ENCODE measurements around the gene PAFAH2. TPM values are rescaled to one million over a fixed set of nuclear protein-coding genes. Genes with fewer than 3 reads are reported as not detected.

PAFAH2 gene
- total and polyA plus RNA-seq, 5 experiments from 2014 or later: 16.4 to 25.5 (median 24.6) TPM

DNA sequence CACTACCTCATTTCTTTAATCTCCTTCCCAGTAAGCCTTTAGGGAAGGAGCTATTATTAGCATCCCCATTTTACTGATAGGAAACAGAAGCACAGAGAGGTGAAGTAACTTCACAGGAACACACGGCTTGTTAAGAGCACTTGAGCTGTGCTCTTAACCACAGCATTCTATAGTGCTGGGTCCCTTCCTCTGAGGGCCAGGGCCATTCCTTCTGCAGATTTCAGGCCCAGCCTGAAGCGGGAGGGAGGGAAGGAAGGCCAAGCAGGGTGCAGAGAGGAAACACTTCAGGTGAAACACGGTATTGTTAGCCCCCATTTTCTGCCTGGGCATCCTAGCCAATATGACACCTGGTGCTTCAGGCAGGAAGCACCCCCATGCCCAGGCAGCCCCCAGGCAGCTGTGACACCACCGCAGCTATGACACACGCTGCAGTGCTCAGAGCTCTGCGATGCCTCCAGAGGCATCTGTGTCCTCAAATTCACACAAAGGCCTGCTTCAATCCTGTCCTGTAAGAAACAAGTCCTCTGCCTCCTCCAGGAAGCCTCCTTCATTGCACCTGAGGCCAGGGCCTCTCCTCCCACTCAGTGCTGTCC is 19.2 kb upstream of the PAFAH2 start:
- Mint-ChIP-seq H3K4me1 (peaks cover 12 to 26% (median 22%) of the 10 kb centered on the region in 4 donors), H3K4me3 (peak overlapping the region in 3 of 10 donors; percentile 10 to 34 (median 29)), H3K27me3 (no peaks in the 10 kb centered on the region), H3K9me3 (no peaks in the 10 kb centered on the region), H3K36me3 (no peaks in the 10 kb centered on the region), H3K27ac (peak overlapping the region; percentile 25 to 89 (median 74))
- ATAC-seq: peak; percentile 96 to 98
- POLR2A ChIA-PET: no interaction called here
- DNase-seq: peak in 8 of 10 donors; percentile 13 to 72 (median 46)

GRCh38 chr1:26016258-26016952 is 18.5 kb upstream of the PAFAH2 start:
- ATAC-seq: peak; percentile 4 to 39
- peak in 1 of 10 donors; percentile 55 for DNase-seq
- no peaks in the 10 kb centered on the region for H3K36me3 Mint-ChIP-seq
- H3K4me1 Mint-ChIP-seq: peaks cover 12 to 26% (median 22%) of the 10 kb centered on the region in 4 donors
- POLR2A ChIA-PET: no interaction called here
- no peaks in the 10 kb centered on the region for H3K27me3 Mint-ChIP-seq
- no peaks in the 10 kb centered on the region for H3K9me3 Mint-ChIP-seq
- peak overlapping the region in 9 of 10 donors; percentile 34 to 89 (median 74) for H3K27ac Mint-ChIP-seq
- H3K4me3 Mint-ChIP-seq: peak overlapping the region in 2 of 10 donors; percentile 10 to 29

DNA sequence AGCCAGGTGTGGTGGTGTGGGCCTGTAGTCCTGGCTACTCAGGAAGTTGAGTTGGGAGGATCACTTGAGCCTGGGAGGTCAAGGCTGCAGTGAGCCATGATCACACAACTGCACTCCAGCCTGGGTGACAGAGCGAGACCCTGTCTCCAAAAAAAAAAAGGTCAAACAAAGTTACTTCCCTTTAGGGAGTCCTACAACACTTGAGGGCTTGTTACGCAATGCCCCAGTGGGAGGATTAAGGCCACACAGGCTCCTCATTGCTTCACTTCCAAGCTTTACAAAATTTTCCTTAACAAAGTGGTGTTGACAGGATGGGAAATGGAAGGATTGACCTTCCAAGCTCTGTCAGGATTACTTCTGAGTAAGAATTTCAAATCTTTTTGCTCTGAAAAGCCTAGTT is 17.5 kb upstream of the PAFAH2 start:
- H3K9me3 Mint-ChIP-seq: no peaks in the 10 kb centered on the region
- no peak overlapping the region for H3K4me3 Mint-ChIP-seq
- POLR2A ChIA-PET: no interaction called here
- H3K27ac Mint-ChIP-seq: no peak overlapping the region
- H3K27me3 Mint-ChIP-seq: no peaks in the 10 kb centered on the region
- DNase-seq (peak in 1 of 10 donors; percentile 19), ATAC-seq (no peak)
- no peaks in the 10 kb centered on the region for H3K36me3 Mint-ChIP-seq
- H3K4me1 Mint-ChIP-seq: peaks cover 12 to 26% (median 22%) of the 10 kb centered on the region in 4 donors

GRCh38 chr1:26014179-26014578 is 16.3 kb upstream of the PAFAH2 start:
- DNase-seq: no peak
- H3K36me3 Mint-ChIP-seq: no peaks in the 10 kb centered on the region
- no peak overlapping the region for H3K27ac Mint-ChIP-seq
- peaks cover 12 to 17% (median 15%) of the 10 kb centered on the region in 4 donors for H3K4me1 Mint-ChIP-seq
- H3K27me3 Mint-ChIP-seq: no peaks in the 10 kb centered on the region
- no peak overlapping the region for H3K4me3 Mint-ChIP-seq
- ATAC-seq: no peak
- H3K9me3 Mint-ChIP-seq: no peaks in the 10 kb centered on the region
- POLR2A ChIA-PET: no interaction called here

DNA sequence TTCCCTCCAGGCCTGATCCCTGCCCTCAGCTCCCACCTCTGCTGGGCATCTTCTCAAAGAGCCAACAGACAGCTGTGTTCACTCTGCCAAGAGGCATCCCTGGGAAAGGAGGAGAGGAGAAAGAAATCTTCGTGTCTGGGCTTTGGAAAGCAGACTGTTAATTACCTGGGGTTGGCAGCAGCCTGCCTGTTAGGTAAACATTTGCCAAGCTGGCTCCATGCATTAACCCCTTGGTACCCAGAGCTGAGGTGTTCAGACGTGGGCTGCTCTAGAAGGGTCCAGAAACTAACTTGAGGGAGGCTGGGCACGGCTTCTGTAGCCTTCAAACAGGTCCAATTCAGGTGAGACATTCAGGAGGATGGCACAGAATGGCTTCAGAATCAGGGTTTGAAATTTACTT is 15.0 kb upstream of the PAFAH2 start:
- H3K4me3 Mint-ChIP-seq: no peak overlapping the region
- no peaks in the 10 kb centered on the region for H3K36me3 Mint-ChIP-seq
- DNase-seq: peak in 1 of 10 donors; percentile 23
- H3K27me3 Mint-ChIP-seq: no peaks in the 10 kb centered on the region
- H3K4me1 Mint-ChIP-seq: peaks cover 12 to 15% (median 13%) of the 10 kb centered on the region in 4 donors
- no peaks in the 10 kb centered on the region for H3K9me3 Mint-ChIP-seq
- ATAC-seq: no peak
- H3K27ac Mint-ChIP-seq: no peak overlapping the region
- POLR2A ChIA-PET: no interaction called here

DNA sequence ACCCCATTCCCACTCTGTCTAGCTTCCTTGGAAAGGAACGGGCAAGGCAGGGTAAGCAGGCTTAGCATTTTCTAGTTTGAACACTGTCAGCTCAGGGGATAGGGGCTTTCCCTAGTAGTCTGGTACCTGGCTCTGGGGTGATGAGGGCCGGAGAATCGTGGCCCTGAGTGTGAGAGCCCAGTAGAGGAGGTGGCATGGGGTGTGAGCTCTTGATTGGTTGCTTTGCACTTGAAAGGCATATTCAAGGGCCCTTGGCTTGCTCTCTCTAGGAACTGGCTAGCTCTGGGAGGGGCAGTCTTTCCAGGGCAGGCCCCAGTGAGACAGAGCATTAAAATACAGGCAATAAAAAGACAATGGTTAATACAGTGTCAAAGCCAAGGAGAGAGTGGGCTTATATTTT is 13.0 kb upstream of the PAFAH2 start:
- DNase-seq (peak in 1 of 10 donors; percentile 14), ATAC-seq (no peak)
- Mint-ChIP-seq H3K27me3 (peaks cover 0 to 7% (median 0%) of the 10 kb centered on the region in 5 donors), H3K9me3 (no peaks in the 10 kb centered on the region), H3K36me3 (no peaks in the 10 kb centered on the region), H3K27ac (peak overlapping the region in 2 of 10 donors; percentile 7 to 47), H3K4me3 (no peak overlapping the region), H3K4me1 (peaks cover 0 to 2% (median 0%) of the 10 kb centered on the region in 4 donors)
- POLR2A ChIA-PET: no interaction called here

- Mint-ChIP-seq H3K27ac (no peak overlapping the region), H3K4me1 (peaks cover 0 to 2% (median 0%) of the 10 kb centered on the region in 4 donors), H3K27me3 (peaks cover 0 to 7% (median 0%) of the 10 kb centered on the region in 5 donors), H3K9me3 (no peaks in the 10 kb centered on the region), H3K36me3 (no peaks in the 10 kb centered on the region), H3K4me3 (no peak overlapping the region)
- no peak for ATAC-seq
- DNase-seq: peak in 1 of 10 donors; percentile 31
- POLR2A ChIA-PET: no interaction called here
Measured at GRCh38 chr1:26009796-26010447, 12.1 kb upstream of the PAFAH2 start.

- Mint-ChIP-seq H3K27ac (no peak overlapping the region), H3K4me3 (no peak overlapping the region), H3K9me3 (no peaks in the 10 kb centered on the region), H3K4me1 (peaks cover 0 to 6% (median 2%) of the 10 kb centered on the region in 4 donors), H3K27me3 (peaks cover 0 to 7% (median 4%) of the 10 kb centered on the region in 5 donors), H3K36me3 (no peaks in the 10 kb centered on the region)
- POLR2A ChIA-PET: no interaction called here
- DNase-seq (no peak), ATAC-seq (no peak)
Measured at GRCh38 chr1:26006710-26007109, 8.8 kb upstream of the PAFAH2 start.

DNA sequence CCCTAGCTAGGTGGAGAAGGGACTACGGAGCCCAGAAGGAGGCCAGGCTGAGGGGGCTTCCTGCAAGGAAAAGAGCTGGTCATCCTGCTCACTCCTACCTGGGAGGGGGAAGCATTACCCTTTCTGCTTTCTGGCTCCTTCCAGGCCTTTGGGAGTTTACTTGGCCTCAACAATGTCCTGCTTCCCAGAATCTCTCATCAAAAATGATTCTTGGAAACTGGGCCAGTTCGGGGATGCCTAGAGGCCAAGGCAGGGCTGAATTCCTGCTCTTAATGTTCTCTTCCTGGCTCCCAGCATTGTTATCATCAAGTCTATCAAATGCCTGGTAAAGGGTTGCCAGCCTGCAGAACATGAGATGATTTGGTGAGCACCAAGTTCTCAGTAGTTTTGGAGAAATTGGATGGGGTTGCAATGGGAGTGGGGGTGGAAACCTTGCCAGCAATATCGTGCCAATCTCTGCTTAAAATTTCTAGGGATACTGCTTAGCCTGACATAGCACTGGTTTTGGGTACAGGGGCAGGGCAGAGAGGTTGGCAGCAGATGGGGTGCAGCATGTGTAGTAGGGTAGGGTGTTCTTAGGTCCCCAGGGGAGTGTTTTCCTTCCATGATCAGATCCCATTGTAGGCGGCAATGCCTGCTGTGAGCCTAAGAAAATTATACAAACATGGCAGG is 7.7 kb upstream of the PAFAH2 start:
- Mint-ChIP-seq H3K27ac (peak overlapping the region in 1 of 10 donors; percentile 20), H3K4me1 (peaks cover 0 to 6% (median 2%) of the 10 kb centered on the region in 4 donors), H3K36me3 (no peaks in the 10 kb centered on the region), H3K27me3 (peaks cover 0 to 7% (median 4%) of the 10 kb centered on the region in 5 donors), H3K9me3 (no peaks in the 10 kb centered on the region), H3K4me3 (no peak overlapping the region)
- POLR2A ChIA-PET: no interaction called here
- ATAC-seq (no peak), DNase-seq (no peak)

DNA sequence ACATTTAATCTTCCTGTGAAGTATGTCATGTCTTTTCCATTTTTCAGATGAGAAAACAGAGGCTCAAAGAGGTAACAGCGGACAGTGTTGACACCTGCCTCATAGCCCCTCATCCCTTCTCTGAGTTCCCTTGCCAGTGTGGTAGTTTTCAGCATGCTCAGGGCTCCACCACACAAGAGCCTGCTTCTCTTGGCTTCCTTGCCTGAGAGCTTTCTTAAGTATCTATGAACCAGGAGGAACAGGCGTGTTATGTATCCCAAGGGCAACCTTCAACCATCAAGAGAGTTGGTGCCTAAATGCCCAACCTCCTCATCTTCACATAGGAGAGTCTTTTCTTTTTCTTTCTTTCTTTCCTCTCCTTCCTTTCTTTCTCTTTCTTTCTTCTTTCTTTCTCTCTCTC is 5.9 kb upstream of the PAFAH2 start:
- DNase-seq: no peak
- Mint-ChIP-seq H3K36me3 (no peaks in the 10 kb centered on the region), H3K4me3 (no peak overlapping the region), H3K9me3 (no peaks in the 10 kb centered on the region), H3K4me1 (peaks cover 0 to 5% (median 2%) of the 10 kb centered on the region in 4 donors), H3K27ac (peak overlapping the region in 2 of 10 donors; percentile 16 to 74), H3K27me3 (peaks cover 0 to 7% (median 4%) of the 10 kb centered on the region in 5 donors)
- POLR2A ChIA-PET: no interaction called here
- ATAC-seq: no peak

DNA sequence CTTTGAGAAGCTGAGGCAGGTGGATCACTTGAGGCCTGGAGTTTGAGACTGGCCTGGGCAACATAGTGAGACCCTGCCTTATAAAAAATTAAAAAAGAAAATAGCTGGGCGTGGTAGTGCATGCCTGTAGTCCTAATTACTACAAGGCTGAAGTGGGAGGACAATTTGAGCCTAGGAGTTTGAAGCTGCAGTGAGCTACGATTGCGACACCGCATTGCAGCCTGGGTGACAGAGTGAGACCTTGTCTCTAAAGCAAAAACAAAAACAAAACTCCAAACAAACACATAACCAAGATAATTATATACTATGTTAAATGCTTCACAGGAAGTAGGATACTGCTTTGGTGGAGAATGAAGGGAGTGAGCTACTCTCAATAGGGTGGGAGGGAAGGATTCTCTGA is 5.4 kb upstream of the PAFAH2 start:
- H3K4me3 Mint-ChIP-seq: no peak overlapping the region
- H3K27ac Mint-ChIP-seq: no peak overlapping the region
- DNase-seq: no peak
- ATAC-seq: no peak
- H3K36me3 Mint-ChIP-seq: no peaks in the 10 kb centered on the region
- peaks cover 3 to 7% (median 5%) of the 10 kb centered on the region in 4 donors for H3K4me1 Mint-ChIP-seq
- H3K27me3 Mint-ChIP-seq: peaks cover 0 to 7% (median 4%) of the 10 kb centered on the region in 5 donors
- no peaks in the 10 kb centered on the region for H3K9me3 Mint-ChIP-seq
- POLR2A ChIA-PET: no interaction called here

DNA sequence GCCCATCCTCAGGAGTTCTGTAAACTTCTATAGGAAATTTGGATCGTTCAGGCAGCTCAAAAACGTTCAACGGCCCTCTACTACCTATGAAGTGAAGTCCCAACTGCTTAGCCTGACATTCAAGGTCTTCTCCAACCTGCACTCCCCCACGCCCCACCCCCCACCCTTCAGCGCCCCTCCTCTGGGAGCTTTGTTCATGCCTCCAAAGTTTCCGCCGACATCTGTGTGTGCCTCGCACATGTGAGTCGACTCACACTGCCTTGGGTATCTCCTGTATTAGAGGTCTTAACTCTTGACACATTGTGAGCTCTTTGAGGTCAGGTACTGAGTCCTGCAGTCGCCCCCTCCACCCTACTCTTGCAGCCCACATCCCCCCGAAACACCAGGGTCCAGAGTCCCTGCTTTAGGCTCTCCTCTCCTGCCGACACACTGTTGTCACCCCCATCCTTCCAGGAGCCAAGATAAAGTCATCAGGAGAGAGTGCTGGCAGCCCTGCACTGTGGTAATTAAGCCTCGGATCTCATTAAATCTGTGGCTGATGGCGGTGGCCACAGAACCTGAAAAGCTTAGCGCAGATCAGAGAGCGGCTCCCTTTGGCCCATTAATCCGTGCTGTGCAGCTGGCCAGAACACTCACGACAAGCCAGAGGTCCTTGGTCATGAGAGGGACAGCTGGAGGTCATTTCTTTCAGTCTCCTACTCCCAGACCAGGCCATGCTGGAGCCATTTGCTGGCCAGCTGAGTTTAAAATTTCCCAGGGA is 1.4 kb upstream of the PAFAH2 start:
- POLR2A ChIA-PET: interaction anchor here (0.6 to 7.4 kb wide), 5 partner anchors 11 to 399 kb away, joined by 3 to 97 read pairs (median 3); no protein-coding TSS in a partner anchor
- Mint-ChIP-seq H3K4me3 (peak overlapping the region in 2 of 10 donors; percentile 28 to 97), H3K27me3 (peaks cover 0 to 1% (median 0%) of the 10 kb centered on the region in 5 donors), H3K27ac (peak overlapping the region in 4 of 10 donors; percentile 37 to 98 (median 76)), H3K4me1 (peaks cover 14 to 29% (median 27%) of the 10 kb centered on the region in 4 donors), H3K9me3 (no peaks in the 10 kb centered on the region), H3K36me3 (no peaks in the 10 kb centered on the region)
- DNase-seq: no peak
- ATAC-seq: no peak
